Spleen (tissue), 11 donors: ENCODE data around the gene RAB1A. TPM values are rescaled to one million over a fixed set of nuclear protein-coding genes. Genes with fewer than 3 reads are reported as not detected.

Source experiments
- DNase-seq: peaks from one replicate; pipeline ENCODE4 v3.0.0-alpha.2; 2020
- H3K27ac ChIP-seq, 8 donors: fragments of 200-600 bp; sonication (generic) in 7 of 8; 1 replicate in 4 of 8; 2 replicates in 4 of 8; pipeline versions ENCODE4 v1.5.0 to v1.8.0; 2016 to 2021; ENCODE audit warnings: inconsistent platforms in 4 of 8, mild to moderate bottlenecking in 4 of 8, moderate library complexity in 1 of 8
- H3K27me3 ChIP-seq, 7 donors: fragments of 200-600 bp; sonication (generic) in 6 of 7; replicated peaks in 1 of 7; 1 replicate in 4 of 7; 2 replicates in 3 of 7; pipeline versions ENCODE4 v1.5.0 to v1.8.0; 2016 to 2021; ENCODE audit warnings: inconsistent platforms in 3 of 7, mild to moderate bottlenecking in 1 of 7
- H3K36me3 ChIP-seq, 6 donors: fragments of 200-600 bp; sonication (generic) in 5 of 6; 1 replicate in 4 of 6; 2 replicates in 2 of 6; pipeline versions ENCODE4 v1.5.0 to v1.8.0; 2016 to 2021; ENCODE audit warnings: inconsistent platforms in 2 of 6
- H3K4me1 ChIP-seq, 6 donors: fragments of 200-600 bp; sonication (generic) in 5 of 6; 1 replicate in 3 of 6; 2 replicates in 3 of 6; pipeline versions ENCODE4 v1.5.0 to v1.8.0; 2016 to 2021; ENCODE audit warnings: inconsistent platforms in 3 of 6
- H3K4me3 ChIP-seq, 8 donors: fragments of 200-600 bp; sonication (generic) in 7 of 8; 1 replicate in 4 of 8; 2 replicates in 4 of 8; pipeline versions ENCODE4 v1.5.0 to v1.8.0; 2016 to 2021; ENCODE audit warnings: inconsistent platforms in 4 of 8, mild to moderate bottlenecking in 4 of 8, moderate library complexity in 2 of 8
- H3K9me3 ChIP-seq, 8 donors: fragments of 200-600 bp; sonication (generic) in 7 of 8; 1 replicate in 4 of 8; 2 replicates in 4 of 8; pipeline versions ENCODE4 v1.5.0 to v1.8.0; 2016 to 2021; ENCODE audit warnings: inconsistent platforms in 4 of 8
- POLR2A ChIP-seq, 3 donors: fragments of 450-650 bp; IDR thresholded peaks; one replicate each; pipeline ENCODE4 v1.5.1; 2017; ENCODE audit warnings: antibody characterized with exemption in 3 of 3, mild to moderate bottlenecking in 1 of 3
- POLR2AphosphoS5 ChIP-seq, 3 donors: sonication (generic); formaldehyde crosslinking; IDR thresholded peaks; one replicate each; pipeline ENCODE4 v1.5.1; 2017; ENCODE audit warnings: antibody characterized with exemption in 3 of 3
- WGBS, 5 donors: extraction: QIAGEN DNeasy Blood & Tissue Kit in 3 of 5; methylation state at CpG; one replicate each; pipeline versions ENCODE4 v1.1.5 to v1.1.7; 2013 to 2018; 5-methylcytosine and 5-hydroxymethylcytosine counted together
- intact Hi-C: fragments of 100-400 bp; cut with DNase I; formaldehyde crosslinking; loops from one replicate; pipeline ENCODE4 v1.15.0; 2023; ENCODE audit warnings: low total_unique reads
- polyA plus RNA-seq, 3 donors: library from polyadenylated mRNA; stranded (reverse); fragments of 200-250 nt; gene quantifications; one replicate each; pipeline ENCODE4 v1.2.1, GENCODE V29; 2013
- total RNA-seq, 7 donors: library from RNA; depleted of rRNA in 3 of 7; stranded (reverse); fragments of >200 nt in 3 of 7; fragmentation: NEBNext Ultra II Directional in 4 of 7; extraction: Animal tissue kit (Norgen Biotek cat#: 25700) in 4 of 7; gene quantifications; one replicate each; pipeline versions ENCODE4 v1.1.0 to v1.2.1, GENCODE V29; 2016 to 2021
- TF ChIP-seq, protein P1 (sequence below), 11 experiments: fragments of 200-600 bp in 7 of 11; fragments of 450-650 bp in 4 of 11; sonication (generic) in 4 of 11; IDR thresholded peaks in 8 of 11; conservative IDR thresholded peaks in 3 of 11; 1 replicate in 7 of 11; 2 replicates in 4 of 11; pipeline versions ENCODE4 v1.4.0 to v1.8.0; 2016 to 2021; ENCODE audit warnings: antibody characterized with exemption in 11 of 11, inconsistent platforms in 4 of 11, mild to moderate bottlenecking in 1 of 11
- donor health status: healthy with polysubstance abuse.
- donor health status: DM: no; HTN: no; CAD: no; lungs with moderate emphysema.
- donor health status: DM: no; HTN: no; CAD: no.
- donor health status: Bipolar disorder and iron deficiency.
- donor health status: healthy.
- donor health status: DM: no; HTN: no; CAD: no.
- donor health status: DM: yes; HTN: yes; CAD: no.

The RAB1A gene
- total and polyA plus RNA-seq, 10 donors, result 47.7 to 101 (median 88.2) TPM

- no peaks in the 10 kb centered on the region for H3K9me3 ChIP-seq
- intact Hi-C loops, result no loop called here
- 80 to 93% (median 87%) methylated on average over 6 of the region's 6 CpGs for WGBS, 5 donors
- DNase-seq, result no peak
- H3K4me3 ChIP-seq, result no peak overlapping the region
- H3K36me3 ChIP-seq, result peaks cover 0 to 84% (median 46%) of the 10 kb centered on the region in 6 donors
- no peaks in the 10 kb centered on the region for H3K27me3 ChIP-seq
- no peak overlapping the region for H3K27ac ChIP-seq
- TF ChIP-seq POLR2AphosphoS5 (IDR thresholded peaks at IDR 0.05) (peak in 1 of 3 donors; percentile 12), POLR2A (IDR thresholded peaks at IDR 0.05) (no peak)
- H3K4me1 ChIP-seq, result peaks cover 0 to 79% (median 22%) of the 10 kb centered on the region in 6 donors
Measured at GRCh38 chr2:65103013-65103715, 26.7 kb downstream of the RAB1A start.

DNA sequence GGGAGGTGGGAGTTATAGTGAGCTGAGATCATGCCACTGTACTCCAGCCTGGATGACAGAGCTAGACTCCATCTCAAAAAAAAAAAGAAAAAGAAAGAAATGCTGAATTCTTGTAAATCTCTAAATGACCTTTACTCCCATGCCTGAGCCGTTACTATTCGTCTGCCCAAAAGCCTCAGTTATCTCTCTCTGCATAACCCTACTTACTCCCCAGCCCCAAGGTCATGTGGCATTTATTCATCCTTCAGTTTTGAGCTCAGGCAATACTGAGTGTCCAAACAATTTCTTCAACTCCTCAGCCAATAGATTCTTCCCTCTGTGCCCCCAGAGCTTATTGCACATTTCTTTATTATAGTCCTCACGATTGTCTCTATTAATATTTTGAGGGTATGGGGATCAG is 28.8 kb downstream of the RAB1A start:
- DNase-seq, result no peak
- Histone ChIP-seq H3K4me3 (no peak overlapping the region), H3K27me3 (no peaks in the 10 kb centered on the region), H3K36me3 (peaks cover 0 to 90% (median 54%) of the 10 kb centered on the region in 6 donors), H3K4me1 (peaks cover 0 to 78% (median 18%) of the 10 kb centered on the region in 6 donors), H3K9me3 (no peaks in the 10 kb centered on the region), H3K27ac (no peak overlapping the region)
- intact Hi-C loops, result no loop called here
- 62 to 86% (median 77%) methylated on average over 3 of the region's 3 CpGs for WGBS, 5 donors
- TF ChIP-seq POLR2AphosphoS5 (IDR thresholded peaks at IDR 0.05), result no peak
- no peak for TF ChIP-seq POLR2A (IDR thresholded peaks at IDR 0.05)
- TF ChIP-seq, protein P1, sequence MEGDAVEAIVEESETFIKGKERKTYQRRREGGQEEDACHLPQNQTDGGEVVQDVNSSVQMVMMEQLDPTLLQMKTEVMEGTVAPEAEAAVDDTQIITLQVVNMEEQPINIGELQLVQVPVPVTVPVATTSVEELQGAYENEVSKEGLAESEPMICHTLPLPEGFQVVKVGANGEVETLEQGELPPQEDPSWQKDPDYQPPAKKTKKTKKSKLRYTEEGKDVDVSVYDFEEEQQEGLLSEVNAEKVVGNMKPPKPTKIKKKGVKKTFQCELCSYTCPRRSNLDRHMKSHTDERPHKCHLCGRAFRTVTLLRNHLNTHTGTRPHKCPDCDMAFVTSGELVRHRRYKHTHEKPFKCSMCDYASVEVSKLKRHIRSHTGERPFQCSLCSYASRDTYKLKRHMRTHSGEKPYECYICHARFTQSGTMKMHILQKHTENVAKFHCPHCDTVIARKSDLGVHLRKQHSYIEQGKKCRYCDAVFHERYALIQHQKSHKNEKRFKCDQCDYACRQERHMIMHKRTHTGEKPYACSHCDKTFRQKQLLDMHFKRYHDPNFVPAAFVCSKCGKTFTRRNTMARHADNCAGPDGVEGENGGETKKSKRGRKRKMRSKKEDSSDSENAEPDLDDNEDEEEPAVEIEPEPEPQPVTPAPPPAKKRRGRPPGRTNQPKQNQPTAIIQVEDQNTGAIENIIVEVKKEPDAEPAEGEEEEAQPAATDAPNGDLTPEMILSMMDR (IDR thresholded peaks at IDR 0.05 in 8 of 11, conservative IDR thresholded peaks at IDR 0.05 in 3 of 11), result no peak

DNA sequence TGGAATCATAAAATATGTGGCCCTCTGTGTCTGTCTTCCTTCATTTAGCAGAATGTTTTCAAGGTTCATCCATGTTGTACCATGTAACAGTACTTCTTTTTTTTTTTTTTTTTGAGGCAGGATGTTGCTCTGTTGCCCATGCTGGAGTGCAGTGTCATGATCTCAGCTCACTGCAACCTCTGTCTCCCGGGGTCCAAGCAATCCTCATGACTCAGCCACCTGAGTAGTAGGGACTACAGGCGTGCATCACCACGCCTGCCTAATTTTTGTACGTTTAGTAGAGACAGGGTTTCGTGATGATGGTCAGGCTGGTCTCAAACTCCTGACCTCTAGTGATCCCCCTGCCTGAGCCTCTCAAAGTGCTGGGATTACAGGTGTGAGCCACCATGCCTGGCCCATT is 31.2 kb downstream of the RAB1A start:
- no peaks in the 10 kb centered on the region for H3K27me3 ChIP-seq
- peaks cover 0 to 56% (median 11%) of the 10 kb centered on the region in 6 donors for H3K4me1 ChIP-seq
- H3K4me3 ChIP-seq, result no peak overlapping the region
- intact Hi-C loops, result no loop called here
- no peaks in the 10 kb centered on the region for H3K9me3 ChIP-seq
- no peak for DNase-seq
- TF ChIP-seq POLR2AphosphoS5 (IDR thresholded peaks at IDR 0.05), result no peak
- TF ChIP-seq POLR2A (IDR thresholded peaks at IDR 0.05), result no peak
- TF ChIP-seq, protein P1 (IDR thresholded peaks at IDR 0.05 in 8 of 11, conservative IDR thresholded peaks at IDR 0.05 in 3 of 11), result no peak
- 79 to 88% (median 85%) methylated on average over 4 to 5 of the region's 5 CpGs for WGBS, 5 donors
- H3K27ac ChIP-seq, result no peak overlapping the region
- H3K36me3 ChIP-seq, result peaks cover 0 to 100% (median 71%) of the 10 kb centered on the region in 6 donors

DNA sequence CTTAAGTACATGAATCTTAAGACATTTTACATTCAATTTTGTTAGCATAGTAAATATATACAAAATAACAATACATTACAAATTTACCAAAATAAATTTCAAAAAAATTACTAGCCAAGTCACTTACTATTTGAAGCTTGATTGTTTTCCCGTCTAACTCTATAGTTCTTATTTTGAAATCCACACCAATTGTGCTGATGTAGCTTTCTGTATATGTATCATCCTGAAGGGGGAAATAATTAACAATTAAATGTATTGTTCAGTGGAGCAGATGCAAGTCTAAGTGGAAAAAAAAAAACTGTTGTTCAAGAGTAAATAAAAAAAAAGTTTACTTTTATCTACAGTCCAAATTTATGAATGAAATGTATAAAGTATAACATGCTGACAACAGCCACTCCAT is 32.1 kb downstream of the RAB1A start:
- H3K4me1 ChIP-seq, result peaks cover 0 to 50% (median 8%) of the 10 kb centered on the region in 6 donors
- no peaks in the 10 kb centered on the region for H3K27me3 ChIP-seq
- H3K9me3 ChIP-seq, result peaks cover 0 to 7% (median under 1%) of the 10 kb centered on the region in 8 donors
- TF ChIP-seq, protein P1 (IDR thresholded peaks at IDR 0.05 in 8 of 11, conservative IDR thresholded peaks at IDR 0.05 in 3 of 11), result no peak
- TF ChIP-seq POLR2A (IDR thresholded peaks at IDR 0.05), result no peak
- no peak for TF ChIP-seq POLR2AphosphoS5 (IDR thresholded peaks at IDR 0.05)
- intact Hi-C loops, result no loop called here
- 53 to 80% (median 69%) methylated on average over 1 of the region's 1 CpG for WGBS, 5 donors
- H3K36me3 ChIP-seq, result peaks cover 0 to 100% (median 71%) of the 10 kb centered on the region in 6 donors
- H3K4me3 ChIP-seq, result no peak overlapping the region
- DNase-seq, result no peak
- no peak overlapping the region for H3K27ac ChIP-seq
